ENCODE data around the gene CCDC192. TPM values are rescaled to one million over a fixed set of nuclear protein-coding genes. Genes with fewer than 3 reads are reported as not detected.

CCDC192 gene
- total and polyA plus RNA-seq, 10 of the 15 experiments (the other 5 are each of a cell fraction or from before 2014, with no cell fraction given): 0.20 to 0.79 (median 0.32) TPM; not detected in 4

GRCh38 chr5:127957183-127957582 is 254.0 kb downstream of the CCDC192 start:
- SMC1A ChIA-PET (ENCODE audit: uncharacterized antibody, unreplicated experiment): interaction anchor here (0.6 to 1.2 kb wide), 3 partner anchors 17 to 1373 kb away, joined by 3 read pairs; no protein-coding TSS in a partner anchor
- 23% methylated on average over 2 of the region's 2 CpGs for WGBS (ENCODE audit: insufficient coverage, insufficient replicate concordance, low lambda C conversion rate, missing lambda C conversion rate)
- FAIRE-seq (no peak), ATAC-seq (no peak), DNase-seq (ENCODE audit: low read depth, low spot score) (no peak)
- no peaks in the 10 kb centered on the region for H3K4me1 ChIP-seq (ENCODE audit: control insufficient read depth, insufficient read depth, low read length)
- H2AFZ ChIP-seq (ENCODE audit: control insufficient read depth, low read depth, low read length): no peak overlapping the region
- H3K27me3 ChIP-seq (replicated peaks in 1 of 2; ENCODE audit: control insufficient read depth in 2 of 2, insufficient read depth in 2 of 2, low read length in 1 of 2): no peaks in the 10 kb centered on the region
- intact Hi-C loops (cut with micrococcal nuclease; ENCODE audit: unreplicated experiment) (no loop called here), in situ Hi-C loops (cut with MboI) (no loop called here)
- POLR2A ChIA-PET: no interaction called here
- TF ChIP-seq CREM (IDR thresholded peaks at IDR 0.05; ENCODE audit: low read depth): no peak
- no peak for TF ChIP-seq HDAC2 (IDR thresholded peaks at IDR 0.05)
- TF ChIP-seq SIN3A (IDR thresholded peaks at IDR 0.05; ENCODE audit: low read depth, low read length): no peak
- no peak for TF ChIP-seq POLR2A (IDR thresholded peaks at IDR 0.05; ENCODE audit: low read depth, low read length)
- no peak for TF ChIP-seq KDM1A (IDR thresholded peaks at IDR 0.05; ENCODE audit: borderline replicate concordance)
- TF ChIP-seq BCLAF1 (IDR thresholded peaks at IDR 0.05): no peak
- no peak for TF ChIP-seq ZBTB40 (IDR thresholded peaks at IDR 0.05; ENCODE audit: borderline replicate concordance)
- CTCF ChIA-PET: interaction anchor here (0.9 to 2.3 kb wide), 2 partner anchors 40 to 47 kb away, joined by 3 to 8 read pairs; no protein-coding TSS in a partner anchor
- no peak overlapping the region for H3K4me2 ChIP-seq (ENCODE audit: control insufficient read depth, insufficient read depth)
- RAD21 ChIA-PET (ENCODE audit: unreplicated experiment): no interaction called here
- H3K4me3 ChIP-seq: no peak overlapping the region
- no peaks in the 10 kb centered on the region for H3K9me3 ChIP-seq (replicated peaks; ENCODE audit: control insufficient read depth, insufficient read depth, low read length)
- H3K79me2 ChIP-seq (ENCODE audit: control insufficient read depth, insufficient read depth, low read length): no peaks in the 10 kb centered on the region
- H3K36me3 ChIP-seq (ENCODE audit: control insufficient read depth in 2 of 2, insufficient read depth in 2 of 2, low read length in 1 of 2): no peaks in the 10 kb centered on the region; a peak in 1 of 4 replicates
- H3K9ac ChIP-seq (ENCODE audit: control insufficient read depth, insufficient read depth, low read length): no peak overlapping the region
- no TSS peak for BruUV-seq (replicated peaks)
- H4K20me1 ChIP-seq (ENCODE audit: control insufficient read depth, insufficient read depth): no peaks in the 10 kb centered on the region
- H3K27ac ChIP-seq (ENCODE audit: control insufficient read depth, insufficient read depth): no peak overlapping the region

Data from GM12878 (cell line).